OCI-LY1 (cell line): ENCODE measurements around the gene ATP13A2.

Experiments
- H2AFZ ChIP-seq: fragments of 200-600 bp; sonication (generic), shearing (Covaris generic); 2 replicates; pipeline ENCODE4 v1.6.0; 2014; ENCODE audit warnings: antibody characterized with exemption, mild to moderate bottlenecking, low read length
- H3F3A ChIP-seq: fragments of 200-600 bp; sonication (generic), shearing (Covaris generic); 2 replicates; pipeline ENCODE4 v1.6.0; 2014; ENCODE audit warnings: mild to moderate bottlenecking, antibody characterized with exemption, low read length, moderate library complexity; ENCODE audit not compliant: insufficient read depth
- H3K27ac ChIP-seq: fragments of 200-600 bp; sonication (generic); 2 replicates; pipeline ENCODE4 v1.5.1; 2014; ENCODE audit warnings: low read length, mixed run types, mild to moderate bottlenecking, low read depth; ENCODE audit not compliant: poor library complexity, severe bottlenecking
- H3K27me3 ChIP-seq: fragments of 200-600 bp; sonication (generic); 2 replicates; pipeline ENCODE4 v1.6.0; 2014; ENCODE audit warnings: antibody characterized with exemption, mild to moderate bottlenecking, low read length, moderate library complexity; ENCODE audit not compliant: insufficient read depth
- H3K36me3 ChIP-seq: fragments of 200-600 bp; sonication (generic); 2 replicates; pipeline ENCODE4 v1.6.1; 2014; ENCODE audit warnings: mild to moderate bottlenecking, antibody characterized with exemption, low read length, moderate library complexity, mixed read lengths; ENCODE audit not compliant: insufficient read depth
- H3K4me1 ChIP-seq: fragments of 200-600 bp; sonication (generic); 2 replicates; pipeline ENCODE4 v1.5.1; 2014; ENCODE audit warnings: mild to moderate bottlenecking, low read length, moderate library complexity; ENCODE audit not compliant: insufficient read depth, severe bottlenecking
- H3K4me2 ChIP-seq: fragments of 200-600 bp; sonication (generic), shearing (Covaris generic); 2 replicates; pipeline ENCODE4 v1.6.1; 2014; ENCODE audit warnings: low read length
- H3K4me3 ChIP-seq: fragments of 200-600 bp; sonication (generic); 2 replicates; pipeline ENCODE4 v1.5.1; 2014; ENCODE audit warnings: low read length, low read depth, mild to moderate bottlenecking, mixed read lengths; ENCODE audit not compliant: poor library complexity, severe bottlenecking
- H3K79me2 ChIP-seq: fragments of 200-600 bp; shearing (Covaris generic); 2 replicates; pipeline ENCODE4 v1.6.1; 2016; ENCODE audit warnings: mixed run types, low read length, mixed read lengths; ENCODE audit not compliant: insufficient read depth
- H3K9ac ChIP-seq: fragments of 200-600 bp; sonication (generic), shearing (Covaris generic); 2 replicates; pipeline ENCODE4 v1.6.1; 2014; ENCODE audit warnings: mild to moderate bottlenecking, low read length, mixed read lengths
- H3K9me2 ChIP-seq: fragments of 200-600 bp; sonication (generic), shearing (Covaris generic); 2 replicates; pipeline ENCODE4 v1.6.1; 2014; ENCODE audit warnings: low read depth, mild to moderate bottlenecking, low read length, mixed read lengths
- H3K9me3 ChIP-seq: fragments of 200-600 bp; shearing (Covaris generic); 2 replicates; pipeline ENCODE4 v1.6.1; 2014; ENCODE audit warnings: low read length, mixed read lengths
- H4K20me1 ChIP-seq: fragments of 200-600 bp; sonication (generic), shearing (Covaris generic); 2 replicates; pipeline ENCODE4 v1.6.0; 2016; ENCODE audit warnings: mild to moderate bottlenecking, low read length; ENCODE audit not compliant: insufficient read depth
- EZH2 ChIP-seq: fragments of 200-600 bp; sonication (generic), shearing (Covaris generic); IDR thresholded peaks from 2 replicates; pipeline ENCODE4 v1.8.0; 2017; ENCODE audit warnings: borderline replicate concordance, mixed run types, mild to moderate bottlenecking, antibody characterized with exemption, low read length, moderate library complexity, mixed read lengths
- TF ChIP-seq, protein P1 (sequence below): fragments of 200-600 bp; sonication (generic), shearing (Covaris generic); IDR thresholded peaks from 2 replicates; pipeline ENCODE4 v1.5.1; 2017; ENCODE audit warnings: mild to moderate bottlenecking, antibody characterized with exemption, low read length, moderate library complexity, mixed read lengths

The ATP13A2 gene

DNA sequence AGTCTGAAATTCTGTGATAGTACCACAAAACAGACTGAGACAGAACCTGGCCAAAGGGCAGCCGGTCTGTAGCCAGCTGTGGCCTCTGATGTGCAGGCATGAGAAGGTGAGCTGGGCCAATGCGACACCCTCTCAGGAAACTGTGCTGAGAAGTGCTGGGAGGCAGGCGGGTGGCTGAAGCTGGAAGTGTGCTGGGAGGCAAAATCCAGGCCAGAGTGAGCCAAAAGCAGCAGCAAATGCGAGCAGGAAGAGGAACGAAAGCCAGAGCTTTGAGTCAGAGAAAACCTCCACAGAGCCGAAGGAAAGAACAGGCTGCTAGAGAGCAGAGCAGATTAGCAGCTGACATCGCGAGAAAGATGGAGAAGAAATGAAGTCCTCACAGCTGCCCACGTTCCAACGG lies 10.2 kb upstream of the ATP13A2 start:
- Histone ChIP-seq H3K36me3 (peaks cover 92% of the 10 kb centered on the region), H3K27me3 (no peaks in the 10 kb centered on the region)

DNA sequence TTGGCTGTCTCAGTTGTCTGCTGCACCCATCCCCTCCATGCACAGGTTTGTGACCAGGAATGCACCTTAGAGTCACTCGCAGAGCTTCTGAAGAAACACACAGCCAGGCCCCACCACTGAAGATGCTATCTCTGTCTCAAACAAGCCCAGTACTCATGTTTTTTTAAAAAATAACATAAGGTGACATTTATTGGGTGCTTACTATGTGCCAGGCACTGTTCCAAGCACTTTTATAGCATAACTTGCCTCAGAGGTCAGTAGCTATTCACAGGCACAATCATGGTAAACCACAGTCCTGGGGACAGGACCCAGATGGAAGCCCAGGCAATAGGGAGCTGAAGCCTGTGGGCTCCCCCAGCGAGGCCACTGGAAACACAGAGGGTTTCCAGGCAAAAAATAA lies 8.8 kb upstream of the ATP13A2 start:
- no peaks in the 10 kb centered on the region for H3K79me2 ChIP-seq
- H3K9ac ChIP-seq, result no peak overlapping the region
- H3K4me1 ChIP-seq, result no peaks in the 10 kb centered on the region
- no peak overlapping the region for H3K4me2 ChIP-seq
- H3K27me3 ChIP-seq, result no peaks in the 10 kb centered on the region
- H3K36me3 ChIP-seq, result peaks cover 79% of the 10 kb centered on the region
- H4K20me1 ChIP-seq, result no peaks in the 10 kb centered on the region
- TF ChIP-seq EZH2, result no peak
- TF ChIP-seq, protein P1, sequence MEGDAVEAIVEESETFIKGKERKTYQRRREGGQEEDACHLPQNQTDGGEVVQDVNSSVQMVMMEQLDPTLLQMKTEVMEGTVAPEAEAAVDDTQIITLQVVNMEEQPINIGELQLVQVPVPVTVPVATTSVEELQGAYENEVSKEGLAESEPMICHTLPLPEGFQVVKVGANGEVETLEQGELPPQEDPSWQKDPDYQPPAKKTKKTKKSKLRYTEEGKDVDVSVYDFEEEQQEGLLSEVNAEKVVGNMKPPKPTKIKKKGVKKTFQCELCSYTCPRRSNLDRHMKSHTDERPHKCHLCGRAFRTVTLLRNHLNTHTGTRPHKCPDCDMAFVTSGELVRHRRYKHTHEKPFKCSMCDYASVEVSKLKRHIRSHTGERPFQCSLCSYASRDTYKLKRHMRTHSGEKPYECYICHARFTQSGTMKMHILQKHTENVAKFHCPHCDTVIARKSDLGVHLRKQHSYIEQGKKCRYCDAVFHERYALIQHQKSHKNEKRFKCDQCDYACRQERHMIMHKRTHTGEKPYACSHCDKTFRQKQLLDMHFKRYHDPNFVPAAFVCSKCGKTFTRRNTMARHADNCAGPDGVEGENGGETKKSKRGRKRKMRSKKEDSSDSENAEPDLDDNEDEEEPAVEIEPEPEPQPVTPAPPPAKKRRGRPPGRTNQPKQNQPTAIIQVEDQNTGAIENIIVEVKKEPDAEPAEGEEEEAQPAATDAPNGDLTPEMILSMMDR, result no peak
- no peak overlapping the region for H2AFZ ChIP-seq
- no peaks in the 10 kb centered on the region for H3F3A ChIP-seq
- H3K9me3 ChIP-seq, result no peaks in the 10 kb centered on the region
- H3K4me3 ChIP-seq, result no peak overlapping the region
- no peak overlapping the region for H3K27ac ChIP-seq
- H3K9me2 ChIP-seq, result no peaks in the 10 kb centered on the region

More for the DNA sequence above, 10.2 kb upstream of the ATP13A2 start:
- H3K27ac ChIP-seq, result no peak overlapping the region
- no peaks in the 10 kb centered on the region for H3K9me2 ChIP-seq
- no peak overlapping the region for H3K4me2 ChIP-seq
- no peak overlapping the region for H3K4me3 ChIP-seq
- no peaks in the 10 kb centered on the region for H3K79me2 ChIP-seq
- H4K20me1 ChIP-seq, result no peaks in the 10 kb centered on the region
- no peaks in the 10 kb centered on the region for H3F3A ChIP-seq
- no peaks in the 10 kb centered on the region for H3K9me3 ChIP-seq
- H3K9ac ChIP-seq, result no peak overlapping the region
- no peak for TF ChIP-seq EZH2
- TF ChIP-seq, protein P1, result no peak
- H3K4me1 ChIP-seq, result no peaks in the 10 kb centered on the region
- no peak overlapping the region for H2AFZ ChIP-seq

- TF ChIP-seq EZH2, result no peak
- TF ChIP-seq, protein P1, result no peak
Observed at GRCh38 chr1:17018849-17019248, 7.1 kb upstream of the ATP13A2 start.

More at GRCh38 chr1:17018849-17019248, 7.1 kb upstream of the ATP13A2 start:
- no peak overlapping the region for H3K9ac ChIP-seq
- no peaks in the 10 kb centered on the region for H3K27me3 ChIP-seq
- no peak overlapping the region for H3K27ac ChIP-seq
- H4K20me1 ChIP-seq, result no peaks in the 10 kb centered on the region
- H3K4me2 ChIP-seq, result no peak overlapping the region
- no peaks in the 10 kb centered on the region for H3K4me1 ChIP-seq
- peaks cover 62% of the 10 kb centered on the region for H3K36me3 ChIP-seq
- H3K79me2 ChIP-seq, result no peaks in the 10 kb centered on the region
- H3K9me2 ChIP-seq, result no peaks in the 10 kb centered on the region
- no peak overlapping the region for H3K4me3 ChIP-seq
- H2AFZ ChIP-seq, result no peak overlapping the region
- no peaks in the 10 kb centered on the region for H3K9me3 ChIP-seq
- H3F3A ChIP-seq, result no peaks in the 10 kb centered on the region
